SK-N-SH treated with all-trans-retinoic acid at 6 μM for 48 hours (cell line): ENCODE data around the gene SPATS2.

Source experiments
- ATAC-seq: fragments of 200-7000 bp; cut with Tn5 transposase; 3 replicates; pipeline ENCODE4 v1.9.1; 2020; ENCODE audit warnings: mild to moderate bottlenecking, moderate library complexity
- BACH2 ChIP-seq: fragments of 250-450 bp; sonication (Bioruptor Pico); IDR thresholded peaks from 2 replicates; pipeline ENCODE4 v1.9.0; 2021; ENCODE audit warnings: mild to moderate bottlenecking, borderline replicate concordance
- CREB5 ChIP-seq: fragments of 250-450 bp; sonication (Bioruptor Pico); IDR thresholded peaks from 2 replicates; pipeline ENCODE4 v1.5.1; 2020; ENCODE audit warnings: low read depth, mild to moderate bottlenecking, moderate library complexity
- CSDC2 ChIP-seq: fragments of 250-450 bp; sonication (Bioruptor Pico); IDR thresholded peaks from 2 replicates; pipeline ENCODE4 v1.5.0; 2020; ENCODE audit warnings: mild to moderate bottlenecking, moderate library complexity
- CSRNP3 ChIP-seq: fragments of 250-450 bp; sonication (Bioruptor Pico); IDR thresholded peaks from 2 replicates; pipeline ENCODE4 v1.5.1; 2021; ENCODE audit warnings: mild to moderate bottlenecking, moderate library complexity
- ESRRG ChIP-seq: fragments of 250-450 bp; sonication (Bioruptor Pico); IDR thresholded peaks from 2 replicates; pipeline ENCODE4 v1.6.1; 2021; ENCODE audit warnings: mild to moderate bottlenecking
- GLIS3 ChIP-seq: fragments of 250-450 bp; sonication (Bioruptor Pico); IDR thresholded peaks from 2 replicates; pipeline ENCODE4 v1.5.0; 2020; ENCODE audit warnings: mild to moderate bottlenecking, moderate library complexity
- ISL1 ChIP-seq: fragments of 250-450 bp; sonication (Bioruptor Pico); IDR thresholded peaks from 2 replicates; pipeline ENCODE4 v2.1.2; 2022; ENCODE audit warnings: mild to moderate bottlenecking, moderate library complexity
- OSR1 ChIP-seq: fragments of 250-450 bp; sonication (Bioruptor Pico); IDR thresholded peaks from 2 replicates; pipeline ENCODE4 v1.8.0; 2022; ENCODE audit warnings: moderate library complexity, mild to moderate bottlenecking, inconsistent platforms
- PATZ1 ChIP-seq: fragments of 250-450 bp; sonication (Bioruptor Pico); IDR thresholded peaks from 2 replicates; pipeline ENCODE4 v1.8.0; 2020; ENCODE audit warnings: mild to moderate bottlenecking, moderate library complexity, borderline replicate concordance
- POU6F1 ChIP-seq: fragments of 250-450 bp; sonication (Bioruptor Pico); IDR thresholded peaks from 2 replicates; pipeline ENCODE4 v1.8.0; 2021; ENCODE audit warnings: low read depth, mild to moderate bottlenecking, moderate library complexity, borderline replicate concordance
- PPARA ChIP-seq: fragments of 250-450 bp; sonication (Bioruptor Pico); IDR thresholded peaks from 2 replicates; pipeline ENCODE4 v1.5.0; 2020; ENCODE audit warnings: mild to moderate bottlenecking, borderline replicate concordance
- RARB ChIP-seq: fragments of 250-450 bp; sonication (Bioruptor Pico); IDR thresholded peaks from 2 replicates; pipeline ENCODE4 v1.8.0; 2021; ENCODE audit warnings: mild to moderate bottlenecking, moderate library complexity
- SNAI2 ChIP-seq: fragments of 250-450 bp; sonication (Bioruptor Pico); IDR thresholded peaks from 2 replicates; pipeline ENCODE4 v1.5.0; 2020; ENCODE audit warnings: mild to moderate bottlenecking, moderate library complexity
- TCF4 ChIP-seq: fragments of 250-450 bp; sonication (Bioruptor Pico); IDR thresholded peaks from 2 replicates; pipeline ENCODE4 v1.8.0; 2021; ENCODE audit warnings: mild to moderate bottlenecking, moderate library complexity, borderline replicate concordance
- TOX ChIP-seq: fragments of 250-450 bp; sonication (Bioruptor Pico); IDR thresholded peaks from 2 replicates; pipeline ENCODE4 v1.8.0; 2021; ENCODE audit warnings: mild to moderate bottlenecking, moderate library complexity, borderline replicate concordance
- TSHZ2 ChIP-seq: fragments of 250-450 bp; sonication (Bioruptor Pico); IDR thresholded peaks from 2 replicates; pipeline ENCODE4 v1.5.0; 2020; ENCODE audit warnings: mild to moderate bottlenecking, moderate library complexity
- ZC3H10 ChIP-seq: fragments of 250-450 bp; sonication (Bioruptor Pico); IDR thresholded peaks from 2 replicates; pipeline ENCODE4 v1.5.1; 2021; ENCODE audit warnings: mild to moderate bottlenecking, moderate library complexity
- ZFP3 ChIP-seq: fragments of 250-450 bp; sonication (Bioruptor Pico); IDR thresholded peaks from 2 replicates; pipeline ENCODE4 v1.5.0; 2020; ENCODE audit warnings: mild to moderate bottlenecking, moderate library complexity
- ZFP30 ChIP-seq: fragments of 450-650 bp; formaldehyde crosslinking; IDR thresholded peaks from 2 replicates; pipeline ENCODE4 v1.5.0; 2022; ENCODE audit warnings: mild to moderate bottlenecking, moderate library complexity
- ZNF565 ChIP-seq: fragments of 450-650 bp; formaldehyde crosslinking; conservative IDR thresholded peaks from 2 replicates; pipeline ENCODE4 v1.5.0; 2020; ENCODE audit warnings: low read depth, mild to moderate bottlenecking, moderate library complexity
- ZNF70 ChIP-seq: fragments of 450-650 bp; formaldehyde crosslinking; IDR thresholded peaks from 2 replicates; pipeline ENCODE4 v1.5.0; 2020; ENCODE audit warnings: mild to moderate bottlenecking, moderate library complexity
- ZNF8 ChIP-seq: fragments of 450-650 bp; formaldehyde crosslinking; IDR thresholded peaks from 2 replicates; pipeline ENCODE4 v1.5.0; 2020; ENCODE audit warnings: mild to moderate bottlenecking, moderate library complexity

SPATS2 gene

GRCh38 chr12:49542592-49543160 is 175.4 kb downstream of the SPATS2 start:
- no peak for ATAC-seq
- no peak for TF ChIP-seq ISL1 (CRISPR knock-in tag)
- no peak for TF ChIP-seq TSHZ2 (CRISPR knock-in tag)
- no peak for TF ChIP-seq ZNF70
- no peak for TF ChIP-seq GLIS3 (CRISPR knock-in tag)
- no peak for TF ChIP-seq TOX (CRISPR knock-in tag)
- TF ChIP-seq PPARA: no peak
- TF ChIP-seq ZNF565 (CRISPR knock-in tag): no peak
- no peak for TF ChIP-seq OSR1 (CRISPR knock-in tag)
- no peak for TF ChIP-seq TCF4 (CRISPR knock-in tag)
- no peak for TF ChIP-seq ZNF8
- no peak for TF ChIP-seq PATZ1
- no peak for TF ChIP-seq CSDC2 (CRISPR knock-in tag)
- no peak for TF ChIP-seq POU6F1
- no peak for TF ChIP-seq ZC3H10 (CRISPR knock-in tag)
- no peak for TF ChIP-seq SNAI2
- TF ChIP-seq ZFP3 (CRISPR knock-in tag): no peak
- TF ChIP-seq ESRRG (CRISPR knock-in tag): no peak
- no peak for TF ChIP-seq ZFP30 (CRISPR knock-in tag)
- no peak for TF ChIP-seq RARB (CRISPR knock-in tag)
- TF ChIP-seq CREB5 (CRISPR knock-in tag): no peak
- TF ChIP-seq, all 23 proteins: peak for 0

- no peak for TF ChIP-seq PATZ1
- TF ChIP-seq ZNF70: no peak
- no peak for TF ChIP-seq BACH2 (CRISPR knock-in tag)
- no peak for TF ChIP-seq POU6F1
- no peak for TF ChIP-seq TCF4 (CRISPR knock-in tag)
- TF ChIP-seq GLIS3 (CRISPR knock-in tag): no peak
- no peak for TF ChIP-seq ZFP30 (CRISPR knock-in tag)
- no peak for TF ChIP-seq ZFP3 (CRISPR knock-in tag)
- no peak for TF ChIP-seq CSRNP3 (CRISPR knock-in tag)
- no peak for TF ChIP-seq ESRRG (CRISPR knock-in tag)
- no peak for ATAC-seq
These were observed 176.1 kb downstream of the SPATS2 start for GRCh38 chr12:49543221-49543913.
